A673 (cell line): ENCODE data around the gene TTLL5.

Experiments used
- CTCF ChIP-seq: fragments of 300-800, 200-600 bp; sonication (generic); conservative IDR thresholded peaks from 2 replicates; pipeline ENCODE4 v1.5.1; 2017; ENCODE audit warnings: low read depth, mild to moderate bottlenecking, antibody characterized with exemption, low read length, moderate library complexity, mixed read lengths
- EZH2 ChIP-seq: fragments of 200-600 bp; sonication (generic); IDR thresholded peaks from 2 replicates; pipeline ENCODE4 v1.6.1; 2017; ENCODE audit warnings: borderline replicate concordance, low read depth, mild to moderate bottlenecking, mixed read lengths, antibody characterized with exemption, low read length; ENCODE audit not compliant: poor library complexity, severe bottlenecking

DNA sequence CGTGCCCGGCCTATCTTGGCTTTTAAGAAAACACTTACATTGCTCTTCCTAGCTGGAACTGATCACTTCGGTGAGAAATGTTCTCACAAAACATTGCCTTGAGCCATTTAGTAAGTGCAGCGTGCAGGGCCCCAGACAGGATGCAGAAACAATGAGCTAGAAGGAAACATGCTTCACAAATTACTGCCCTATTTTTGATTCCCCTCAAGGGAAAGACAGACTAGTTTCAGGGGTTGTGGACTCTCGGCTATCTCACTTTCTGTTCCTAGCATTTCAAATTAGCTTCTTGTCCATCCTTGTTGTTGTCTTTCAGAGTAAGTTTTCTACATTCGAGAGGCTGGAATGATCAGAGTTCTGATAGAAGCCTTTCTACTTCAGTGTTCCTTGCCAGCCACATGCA is 299.2 kb downstream of the TTLL5 start:
- TF ChIP-seq CTCF (no peak), EZH2 (no peak)
